ENCODE results near the gene BBC3.

- TF ChIP-seq CTCF (optimal IDR thresholded peaks at IDR 0.05 in 1 of 3, IDR thresholded peaks at IDR 0.05 in 1 of 3, conservative IDR thresholded peaks at IDR 0.05 in 1 of 3; ENCODE audit: extremely low read depth in 1 of 3, insufficient read depth in 2 of 3, low read length in 3 of 3) (no peak), EZH2 (IDR thresholded peaks at IDR 0.05; ENCODE audit: low read length) (no peak)
Measured at GRCh38 chr19:47232422-47233211, 1.6 kb upstream of the BBC3 start.
